Adrenal gland (tissue), 19 donors: ENCODE data around the gene ITIH6. TPM values are rescaled to one million over a fixed set of nuclear protein-coding genes. Genes with fewer than 3 reads are reported as not detected.
"Not testable (repeated sequence)": the region's sequence is repeated elsewhere in the genome, so short reads cannot be mapped to it uniquely, and the experiment has no call there.

Experiments used
- DNase-seq, 7 donors: peaks; one replicate each; pipeline ENCODE4 v3.0.0-alpha.2; 2019 to 2020
- H3K27ac ChIP-seq, 5 donors: fragments of 200-600 bp; sonication (generic) in 4 of 5; 1 replicate in 3 of 5; 2 replicates in 2 of 5; pipeline versions ENCODE4 v1.5.1 to v1.8.0; 2016 to 2020; ENCODE audit warnings: mild to moderate bottlenecking in 1 of 5
- H3K27me3 ChIP-seq: fragments of 200-600 bp; 2 replicates; pipeline ENCODE4 v1.8.0; 2021
- H3K36me3 ChIP-seq, 2 donors: fragments of 200-600 bp; replicated peaks in 1 of 2; 1 replicate in 1 of 2; 2 replicates in 1 of 2; pipeline versions ENCODE4 v1.5.1 to v1.8.0; 2018 to 2022
- H3K4me1 ChIP-seq, 2 donors: fragments of 200-600 bp; replicated peaks in 1 of 2; 1 replicate in 1 of 2; 2 replicates in 1 of 2; pipeline versions ENCODE4 v1.5.1 to v1.8.0; 2018 to 2021
- H3K4me3 ChIP-seq, 4 donors: fragments of 200-600 bp; sonication (generic) in 3 of 4; one replicate each; pipeline ENCODE4 v1.5.1; 2016 to 2018
- H3K9me3 ChIP-seq, 3 donors: fragments of 200-600 bp; sonication (generic) in 1 of 3; replicated peaks in 1 of 3; 1 replicate in 2 of 3; 2 replicates in 1 of 3; pipeline versions ENCODE4 v1.5.1 to v1.8.0; 2016 to 2021
- POLR2A ChIP-seq, 2 donors: fragments of 450-650 bp; IDR thresholded peaks; one replicate each; pipeline ENCODE4 v1.6.1; 2017; ENCODE audit warnings: antibody characterized with exemption in 2 of 2, mild to moderate bottlenecking in 2 of 2, moderate library complexity in 1 of 2
- WGBS, 4 donors: extraction: QIAGEN DNeasy Blood & Tissue Kit in 2 of 4; methylation state at CpG; one replicate each; pipeline versions ENCODE4 v1.1.5 to v1.1.7; 2013 to 2017; 5-methylcytosine and 5-hydroxymethylcytosine counted together
- intact Hi-C, 2 donors: fragments of 100-400 bp; cut with DNase I; formaldehyde crosslinking; loops; one replicate each; pipeline versions ENCODE4 v1.14.1 to v1.15.0; 2022 to 2023
- long read RNA-seq, 10 donors: library from polyadenylated mRNA in 3 of 10; unstranded in 2 of 10; stranded (forward) in 1 of 10; transcript quantifications; one replicate each; pipeline ENCODE4 v2.0.0 and lab custom pipeline, GENCODE V29; 2021 to 2026
- polyA plus RNA-seq, 3 donors: library from polyadenylated mRNA; stranded (reverse); fragments of 200-250 nt in 2 of 3; fragments of 350-450 nt in 1 of 3; fragmentation: Illumina TruSeq in 1 of 3; extraction: RNeasy Lipid Tissue Mini Kit (QIAGEN cat#74804) in 1 of 3; gene quantifications; one replicate each; pipeline ENCODE4 v1.2.3, GENCODE V29; 2013 to 2014
- total RNA-seq, 9 donors: library from RNA; depleted of rRNA in 4 of 9; stranded (reverse); fragments of >200 nt in 4 of 9; fragments of 120-200 nt in 1 of 9; fragmentation: NEBNext Ultra II Directional in 1 of 9; extraction: Animal tissue kit (Norgen Biotek cat#: 25700) in 1 of 9; gene quantifications; one replicate each; pipeline versions ENCODE4 v1.1.0 to v1.2.4, GENCODE V29; 2013 to 2023
- TF ChIP-seq, protein P1 (sequence below), 6 experiments: fragments of 450-650 bp in 4 of 6; fragments of 200-600 bp in 2 of 6; sonication (generic) in 1 of 6; IDR thresholded peaks; 1 replicate in 5 of 6; 2 replicates in 1 of 6; pipeline versions ENCODE4 v1.5.1 to v1.8.0; 2016 to 2021; ENCODE audit warnings: antibody characterized with exemption in 6 of 6, mild to moderate bottlenecking in 2 of 6, moderate library complexity in 1 of 6
- donor health status: healthy with polysubstance abuse.
- donor health status: Bipolar disorder and iron deficiency.
- donor health status: DM: yes; HTN: yes; CAD: no.
- donor health status: DM: no; HTN: no; CAD: no.
- donor health status: DM: no; HTN: no; CAD: no.
- donor health status: DM: yes; HTN: yes; CAD: no.

The ITIH6 gene, protein sequence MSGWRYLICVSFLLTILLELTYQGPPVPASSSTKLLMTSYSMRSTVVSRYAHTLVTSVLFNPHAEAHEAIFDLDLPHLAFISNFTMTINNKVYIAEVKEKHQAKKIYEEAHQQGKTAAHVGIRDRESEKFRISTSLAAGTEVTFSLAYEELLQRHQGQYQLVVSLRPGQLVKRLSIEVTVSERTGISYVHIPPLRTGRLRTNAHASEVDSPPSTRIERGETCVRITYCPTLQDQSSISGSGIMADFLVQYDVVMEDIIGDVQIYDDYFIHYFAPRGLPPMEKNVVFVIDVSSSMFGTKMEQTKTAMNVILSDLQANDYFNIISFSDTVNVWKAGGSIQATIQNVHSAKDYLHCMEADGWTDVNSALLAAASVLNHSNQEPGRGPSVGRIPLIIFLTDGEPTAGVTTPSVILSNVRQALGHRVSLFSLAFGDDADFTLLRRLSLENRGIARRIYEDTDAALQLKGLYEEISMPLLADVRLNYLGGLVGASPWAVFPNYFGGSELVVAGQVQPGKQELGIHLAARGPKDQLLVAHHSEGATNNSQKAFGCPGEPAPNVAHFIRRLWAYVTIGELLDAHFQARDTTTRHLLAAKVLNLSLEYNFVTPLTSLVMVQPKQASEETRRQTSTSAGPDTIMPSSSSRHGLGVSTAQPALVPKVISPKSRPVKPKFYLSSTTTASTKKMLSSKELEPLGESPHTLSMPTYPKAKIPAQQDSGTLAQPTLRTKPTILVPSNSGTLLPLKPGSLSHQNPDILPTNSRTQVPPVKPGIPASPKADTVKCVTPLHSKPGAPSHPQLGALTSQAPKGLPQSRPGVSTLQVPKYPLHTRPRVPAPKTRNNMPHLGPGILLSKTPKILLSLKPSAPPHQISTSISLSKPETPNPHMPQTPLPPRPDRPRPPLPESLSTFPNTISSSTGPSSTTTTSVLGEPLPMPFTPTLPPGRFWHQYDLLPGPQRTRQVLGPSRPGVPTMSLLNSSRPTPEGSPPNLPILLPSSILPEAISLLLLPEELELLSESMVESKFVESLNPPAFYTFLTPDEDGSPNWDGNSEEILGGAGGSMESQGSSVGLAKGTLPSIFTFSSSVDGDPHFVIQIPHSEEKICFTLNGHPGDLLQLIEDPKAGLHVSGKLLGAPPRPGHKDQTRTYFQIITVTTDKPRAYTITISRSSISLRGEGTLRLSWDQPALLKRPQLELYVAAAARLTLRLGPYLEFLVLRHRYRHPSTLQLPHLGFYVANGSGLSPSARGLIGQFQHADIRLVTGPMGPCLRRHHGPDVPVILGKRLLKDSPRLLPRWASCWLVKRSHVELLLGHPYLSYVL
- total RNA-seq: under 1 TPM in 1 of 9 donors, not detected in 8; under 0.01 TPM
- not detected for polyA plus RNA-seq
- long read RNA-seq, donor 1: 0 reads
- long read RNA-seq, donor 2, partial matches to known transcripts: 433 of 447 reads
- long read RNA-seq, donor 2, other reads (novel, unspliced or antisense): 14 of 447 reads
- long read RNA-seq, donor 3, partial matches to known transcripts: 236 of 296 reads
- long read RNA-seq, donor 3, other reads (novel, unspliced or antisense): 60 of 296 reads
- long read RNA-seq, donor 4: 0 reads
- long read RNA-seq, donor 5: 0 reads
- long read RNA-seq, donor 6: 0 reads
- long read RNA-seq, donor 7: 0 reads
- long read RNA-seq, donor 8: 0 reads
- long read RNA-seq, donor 9, partial matches to known transcripts: 453 of 576 reads
- long read RNA-seq, donor 9, other reads (novel, unspliced or antisense): 123 of 576 reads
- long read RNA-seq, donor 10: 0 reads

DNA sequence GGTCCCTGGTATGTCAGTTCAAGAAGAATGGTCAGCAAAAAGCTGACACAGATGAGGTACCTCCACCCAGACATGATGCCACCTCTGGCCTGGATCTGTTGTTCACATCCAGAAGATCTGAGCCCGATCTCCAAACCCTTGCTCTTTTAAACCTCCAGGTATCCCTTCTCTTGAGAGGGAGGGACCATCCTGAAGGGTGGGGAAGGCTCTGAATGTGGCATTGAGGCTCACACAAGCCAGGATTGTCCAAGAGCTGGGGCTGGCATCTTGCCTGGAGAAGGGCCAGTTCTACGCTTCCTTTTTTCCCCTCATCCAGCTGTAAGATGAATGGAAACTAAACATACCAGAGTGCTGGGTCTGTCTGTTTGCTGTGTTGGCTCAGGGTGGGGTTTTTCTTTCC lies at the start of gene ITIH6:
ITIH6 (minus strand) TSS at position 119 of the 400 bp plus-strand sequence; CDS start at position 74, 45 bp downstream.
- H3K27me3 ChIP-seq: peaks cover 6% of the 10 kb centered on the region
- intact Hi-C loops: no loop called here
- no peaks in the 10 kb centered on the region for H3K9me3 ChIP-seq
- 78 to 89% (median 83%) methylated on average over 2 of the region's 2 CpGs for WGBS, 4 donors
- DNase-seq: no peak
- no peaks in the 10 kb centered on the region for H3K36me3 ChIP-seq
- H3K27ac ChIP-seq: no peak within 1 kb of the TSS
- H3K4me1 ChIP-seq: no peaks in the 10 kb centered on the region
- no peak for TF ChIP-seq POLR2A (IDR thresholded peaks at IDR 0.05)
- TF ChIP-seq, protein P1, sequence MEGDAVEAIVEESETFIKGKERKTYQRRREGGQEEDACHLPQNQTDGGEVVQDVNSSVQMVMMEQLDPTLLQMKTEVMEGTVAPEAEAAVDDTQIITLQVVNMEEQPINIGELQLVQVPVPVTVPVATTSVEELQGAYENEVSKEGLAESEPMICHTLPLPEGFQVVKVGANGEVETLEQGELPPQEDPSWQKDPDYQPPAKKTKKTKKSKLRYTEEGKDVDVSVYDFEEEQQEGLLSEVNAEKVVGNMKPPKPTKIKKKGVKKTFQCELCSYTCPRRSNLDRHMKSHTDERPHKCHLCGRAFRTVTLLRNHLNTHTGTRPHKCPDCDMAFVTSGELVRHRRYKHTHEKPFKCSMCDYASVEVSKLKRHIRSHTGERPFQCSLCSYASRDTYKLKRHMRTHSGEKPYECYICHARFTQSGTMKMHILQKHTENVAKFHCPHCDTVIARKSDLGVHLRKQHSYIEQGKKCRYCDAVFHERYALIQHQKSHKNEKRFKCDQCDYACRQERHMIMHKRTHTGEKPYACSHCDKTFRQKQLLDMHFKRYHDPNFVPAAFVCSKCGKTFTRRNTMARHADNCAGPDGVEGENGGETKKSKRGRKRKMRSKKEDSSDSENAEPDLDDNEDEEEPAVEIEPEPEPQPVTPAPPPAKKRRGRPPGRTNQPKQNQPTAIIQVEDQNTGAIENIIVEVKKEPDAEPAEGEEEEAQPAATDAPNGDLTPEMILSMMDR (IDR thresholded peaks at IDR 0.05): no peak
- no peak within 1 kb of the TSS for H3K4me3 ChIP-seq

DNA sequence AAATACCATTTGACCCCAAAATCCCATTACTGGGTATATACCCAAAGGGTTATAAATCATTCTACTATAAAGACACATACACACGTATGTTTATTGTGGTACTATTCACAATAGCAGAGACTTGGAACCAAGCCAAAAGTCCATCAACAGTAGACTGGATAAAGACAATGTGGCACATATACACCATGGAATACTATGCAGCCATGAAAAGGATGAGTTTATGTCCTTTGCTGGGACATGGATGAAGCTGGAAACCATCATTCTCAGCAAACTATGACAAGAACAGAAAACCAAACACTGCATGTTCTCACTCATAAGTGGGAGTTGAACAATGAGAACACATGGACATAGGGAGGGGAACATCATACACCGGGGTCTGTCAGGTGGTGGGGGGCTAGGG lies 49.6 kb upstream of the ITIH6 start:
- 41 to 88% (median 79%) methylated on average over 1 to 2 of the region's 2 CpGs for WGBS, 4 donors
- H3K4me3 ChIP-seq, H3K27me3 ChIP-seq, H3K36me3 ChIP-seq, H3K4me1 ChIP-seq, intact Hi-C loops, H3K9me3 ChIP-seq, DNase-seq, H3K27ac ChIP-seq: not testable (repeated sequence)

- no peak for DNase-seq
- no peak overlapping the region for H3K4me3 ChIP-seq
- no peak overlapping the region for H3K27ac ChIP-seq
- H3K4me1 ChIP-seq: no peaks in the 10 kb centered on the region
- WGBS, 4 donors: 69 to 95% (median 81%) methylated on average over 2 of the region's 2 CpGs
- H3K36me3 ChIP-seq: no peaks in the 10 kb centered on the region
- peaks cover 24% of the 10 kb centered on the region for H3K27me3 ChIP-seq
- TF ChIP-seq, protein P1 (IDR thresholded peaks at IDR 0.05): no peak
- TF ChIP-seq POLR2A (IDR thresholded peaks at IDR 0.05): no peak
- no peaks in the 10 kb centered on the region for H3K9me3 ChIP-seq
- intact Hi-C loops: no loop called here
Observed at GRCh38 chrX:54843050-54843449, 45.0 kb upstream of the ITIH6 start.

GRCh38 chrX:54842607-54843006 lies 44.6 kb upstream of the ITIH6 start:
- Histone ChIP-seq H3K27me3 (peaks cover 24% of the 10 kb centered on the region), H3K4me3 (no peak overlapping the region), H3K9me3 (no peaks in the 10 kb centered on the region), H3K4me1 (no peaks in the 10 kb centered on the region), H3K36me3 (no peaks in the 10 kb centered on the region), H3K27ac (no peak overlapping the region)
- intact Hi-C loops: no loop called here
- WGBS, 4 donors: 71 to 84% (median 80%) methylated on average over 1 of the region's 1 CpG
- TF ChIP-seq, protein P1 (IDR thresholded peaks at IDR 0.05): no peak
- no peak for TF ChIP-seq POLR2A (IDR thresholded peaks at IDR 0.05)
- no peak for DNase-seq

- H3K27ac ChIP-seq, H3K36me3 ChIP-seq, intact Hi-C loops, H3K4me3 ChIP-seq, H3K4me1 ChIP-seq, DNase-seq, H3K9me3 ChIP-seq: not testable (repeated sequence)
- WGBS, 4 donors: 41 to 71% (median 58%) methylated on average over 1 to 3 of the region's 3 CpGs
- peaks cover 24% of the 10 kb centered on the region for H3K27me3 ChIP-seq
Observed at GRCh38 chrX:54841184-54841874, 43.3 kb upstream of the ITIH6 start.
